Activated CD8-positive, alpha-beta T cell treated with anti-CD3 and anti-CD28 coated beads, Interleukin-2, amount 10 ng/mL, durations not matched to agents 7 days and 5 days (primary cell): ENCODE data around the gene CAPN6. TPM values are rescaled to one million over a fixed set of nuclear protein-coding genes. Genes with fewer than 3 reads are reported as not detected.

Experiments used
- ATAC-seq: fragments of 150-1000 bp; cut with Tn5 transposase; one replicate; pipeline ENCODE4 v1.10.0; 2021; ENCODE audit warnings: moderate library complexity
- CTCF ChIA-PET: fragments of 350-600 bp; sonication (Branson Sonifier 250); formaldehyde crosslinking; loops from one replicate; lab custom pipeline; 2021; ENCODE audit warnings: antibody characterized with exemption; lab: Charles Lee
- POLR2A ChIA-PET: fragments of 350-600 bp; sonication (Branson Sonifier 250); formaldehyde crosslinking; loops from one replicate; lab custom pipeline; 2021; ENCODE audit warnings: antibody characterized with exemption; lab: Charles Lee
- DNase-seq: peaks from one replicate; pipeline ENCODE4 v3.0.0-alpha.2; 2020
- H3K27ac Mint-ChIP-seq: one replicate; pipeline ENCODE4 v1.8.0; 2021; ENCODE audit warnings: mild to moderate bottlenecking, mixed read lengths
- H3K27me3 Mint-ChIP-seq: one replicate; pipeline ENCODE4 v1.8.0; 2021; ENCODE audit warnings: low read depth, mixed read lengths
- H3K36me3 Mint-ChIP-seq: one replicate; pipeline ENCODE4 v1.8.0; 2021; ENCODE audit warnings: low read depth, mixed read lengths
- H3K4me1 Mint-ChIP-seq: one replicate; pipeline ENCODE4 v1.8.0; 2021; ENCODE audit warnings: low read depth, mixed read lengths
- H3K4me3 Mint-ChIP-seq: one replicate; pipeline ENCODE4 v1.8.0; 2021; ENCODE audit warnings: mild to moderate bottlenecking, mixed read lengths
- H3K9me3 Mint-ChIP-seq: one replicate; pipeline ENCODE4 v1.8.0; 2022; ENCODE audit warnings: mixed read lengths; ENCODE audit not compliant: insufficient read depth
- total RNA-seq, 2 experiments: library from RNA; stranded (reverse); gene quantifications; one replicate each; pipeline ENCODE4 v1.2.3, GENCODE V29; 2021

The CAPN6 gene
- total RNA-seq, result not detected

GRCh38 chrX:111270339-111270738 is at the start of gene CAPN6:
TSS of gene CAPN6 (minus strand) at chrX:111270483. CDS start at chrX:111263936, 6,547 bp downstream.
- Mint-ChIP-seq H3K4me1 (no peaks in the 10 kb centered on the region), H3K36me3 (no peaks in the 10 kb centered on the region), H3K27me3 (no peaks in the 10 kb centered on the region), H3K9me3 (no peaks in the 10 kb centered on the region), H3K4me3 (no peak within 1 kb of the TSS), H3K27ac (no peak within 1 kb of the TSS)
- no peak for ATAC-seq
- ChIA-PET POLR2A (no interaction called here), CTCF (no interaction called here)
- no peak for DNase-seq

- Mint-ChIP-seq H3K36me3 (no peaks in the 10 kb centered on the region), H3K4me1 (no peaks in the 10 kb centered on the region), H3K9me3 (no peaks in the 10 kb centered on the region), H3K27ac (no peak overlapping the region), H3K27me3 (no peaks in the 10 kb centered on the region), H3K4me3 (no peak overlapping the region)
- ChIA-PET POLR2A (no interaction called here), CTCF (no interaction called here)
- DNase-seq (no peak), ATAC-seq (no peak)
Measured at GRCh38 chrX:111319451-111319850, 49.2 kb upstream of the CAPN6 start.

- H3K9me3 Mint-ChIP-seq, result no peaks in the 10 kb centered on the region
- H3K27me3 Mint-ChIP-seq, result no peaks in the 10 kb centered on the region
- H3K4me3 Mint-ChIP-seq, result no peak overlapping the region
- H3K27ac Mint-ChIP-seq, result no peak overlapping the region
- ATAC-seq, result no peak
- no peaks in the 10 kb centered on the region for H3K4me1 Mint-ChIP-seq
- H3K36me3 Mint-ChIP-seq, result no peaks in the 10 kb centered on the region
- DNase-seq, result no peak
- CTCF ChIA-PET, result no interaction called here
- POLR2A ChIA-PET, result no interaction called here
Measured at GRCh38 chrX:111318901-111319300, 48.6 kb upstream of the CAPN6 start.

GRCh38 chrX:111309083-111309482 is 38.8 kb upstream of the CAPN6 start:
- CTCF ChIA-PET, result no interaction called here
- no peak for DNase-seq
- Mint-ChIP-seq H3K9me3 (no peaks in the 10 kb centered on the region), H3K4me3 (no peak overlapping the region), H3K27me3 (no peaks in the 10 kb centered on the region), H3K36me3 (no peaks in the 10 kb centered on the region), H3K27ac (no peak overlapping the region), H3K4me1 (no peaks in the 10 kb centered on the region)
- ATAC-seq, result no peak
- POLR2A ChIA-PET, result no interaction called here

- DNase-seq (no peak), ATAC-seq (no peak)
- Mint-ChIP-seq H3K4me3 (no peak overlapping the region), H3K36me3 (no peaks in the 10 kb centered on the region), H3K9me3 (no peaks in the 10 kb centered on the region), H3K27me3 (no peaks in the 10 kb centered on the region), H3K4me1 (no peaks in the 10 kb centered on the region), H3K27ac (no peak overlapping the region)
- ChIA-PET CTCF (no interaction called here), POLR2A (no interaction called here)
Measured at GRCh38 chrX:111308039-111308438, 37.8 kb upstream of the CAPN6 start.

GRCh38 chrX:111302284-111302683 is 32.0 kb upstream of the CAPN6 start:
- Mint-ChIP-seq H3K9me3 (no peaks in the 10 kb centered on the region), H3K36me3 (no peaks in the 10 kb centered on the region), H3K4me1 (no peaks in the 10 kb centered on the region), H3K27me3 (no peaks in the 10 kb centered on the region), H3K27ac (no peak overlapping the region), H3K4me3 (no peak overlapping the region)
- ATAC-seq (no peak), DNase-seq (no peak)
- CTCF ChIA-PET, result no interaction called here
- POLR2A ChIA-PET, result no interaction called here

GRCh38 chrX:111288841-111289240 is 18.6 kb upstream of the CAPN6 start:
- no peak for ATAC-seq
- ChIA-PET CTCF (no interaction called here), POLR2A (no interaction called here)
- no peaks in the 10 kb centered on the region for H3K9me3 Mint-ChIP-seq
- no peaks in the 10 kb centered on the region for H3K4me1 Mint-ChIP-seq
- H3K27me3 Mint-ChIP-seq, result no peaks in the 10 kb centered on the region
- no peak overlapping the region for H3K27ac Mint-ChIP-seq
- no peaks in the 10 kb centered on the region for H3K36me3 Mint-ChIP-seq
- H3K4me3 Mint-ChIP-seq, result no peak overlapping the region
- no peak for DNase-seq

GRCh38 chrX:111284631-111285293 is 14.5 kb upstream of the CAPN6 start:
- Mint-ChIP-seq H3K4me3 (no peak overlapping the region), H3K27ac (no peak overlapping the region), H3K36me3 (no peaks in the 10 kb centered on the region), H3K9me3 (no peaks in the 10 kb centered on the region), H3K27me3 (no peaks in the 10 kb centered on the region), H3K4me1 (no peaks in the 10 kb centered on the region)
- ATAC-seq, result no peak
- ChIA-PET CTCF (no interaction called here), POLR2A (no interaction called here)
- DNase-seq, result no peak

GRCh38 chrX:111283446-111283845 is 13.2 kb upstream of the CAPN6 start:
- H3K4me1 Mint-ChIP-seq, result no peaks in the 10 kb centered on the region
- ChIA-PET CTCF (no interaction called here), POLR2A (no interaction called here)
- H3K4me3 Mint-ChIP-seq, result no peak overlapping the region
- H3K36me3 Mint-ChIP-seq, result no peaks in the 10 kb centered on the region
- no peaks in the 10 kb centered on the region for H3K27me3 Mint-ChIP-seq
- H3K9me3 Mint-ChIP-seq, result no peaks in the 10 kb centered on the region
- ATAC-seq (no peak), DNase-seq (no peak)
- H3K27ac Mint-ChIP-seq, result no peak overlapping the region

GRCh38 chrX:111282991-111283390 is 12.7 kb upstream of the CAPN6 start:
- Mint-ChIP-seq H3K9me3 (no peaks in the 10 kb centered on the region), H3K27ac (no peak overlapping the region), H3K27me3 (no peaks in the 10 kb centered on the region), H3K4me1 (no peaks in the 10 kb centered on the region), H3K4me3 (no peak overlapping the region), H3K36me3 (no peaks in the 10 kb centered on the region)
- ChIA-PET CTCF (no interaction called here), POLR2A (no interaction called here)
- DNase-seq (no peak), ATAC-seq (no peak)

- no peaks in the 10 kb centered on the region for H3K36me3 Mint-ChIP-seq
- POLR2A ChIA-PET, result no interaction called here
- CTCF ChIA-PET, result no interaction called here
- H3K27ac Mint-ChIP-seq, result no peak overlapping the region
- no peaks in the 10 kb centered on the region for H3K4me1 Mint-ChIP-seq
- no peaks in the 10 kb centered on the region for H3K27me3 Mint-ChIP-seq
- DNase-seq, result no peak
- no peak for ATAC-seq
- no peak overlapping the region for H3K4me3 Mint-ChIP-seq
- H3K9me3 Mint-ChIP-seq, result no peaks in the 10 kb centered on the region
Measured at GRCh38 chrX:111282139-111282538, 11.9 kb upstream of the CAPN6 start.

- ATAC-seq (no peak), DNase-seq (no peak)
- no peak overlapping the region for H3K27ac Mint-ChIP-seq
- no peaks in the 10 kb centered on the region for H3K9me3 Mint-ChIP-seq
- H3K36me3 Mint-ChIP-seq, result no peaks in the 10 kb centered on the region
- H3K4me1 Mint-ChIP-seq, result no peaks in the 10 kb centered on the region
- no peaks in the 10 kb centered on the region for H3K27me3 Mint-ChIP-seq
- H3K4me3 Mint-ChIP-seq, result no peak overlapping the region
- ChIA-PET CTCF (no interaction called here), POLR2A (no interaction called here)
Measured at GRCh38 chrX:111268506-111268905, 1.8 kb downstream of the CAPN6 start.

GRCh38 chrX:111265486-111265885 is 4.8 kb downstream of the CAPN6 start:
- ATAC-seq (no peak), DNase-seq (no peak)
- no peaks in the 10 kb centered on the region for H3K36me3 Mint-ChIP-seq
- no peak overlapping the region for H3K4me3 Mint-ChIP-seq
- no peak overlapping the region for H3K27ac Mint-ChIP-seq
- POLR2A ChIA-PET, result no interaction called here
- H3K9me3 Mint-ChIP-seq, result no peaks in the 10 kb centered on the region
- CTCF ChIA-PET, result no interaction called here
- H3K27me3 Mint-ChIP-seq, result no peaks in the 10 kb centered on the region
- H3K4me1 Mint-ChIP-seq, result no peaks in the 10 kb centered on the region
